Fibroblast of skin of right biceps (primary cell): Measurements from ENCODE around the gene GRIK1.

Experiments used
- DNase-seq: peaks from one replicate; pipeline ENCODE4 v3.0.0-alpha.2; 2013

GRIK1 gene

GRCh38 chr21:29771491-29772066 lies 168.2 kb downstream of the GRIK1 start:
- no peak for DNase-seq

DNA sequence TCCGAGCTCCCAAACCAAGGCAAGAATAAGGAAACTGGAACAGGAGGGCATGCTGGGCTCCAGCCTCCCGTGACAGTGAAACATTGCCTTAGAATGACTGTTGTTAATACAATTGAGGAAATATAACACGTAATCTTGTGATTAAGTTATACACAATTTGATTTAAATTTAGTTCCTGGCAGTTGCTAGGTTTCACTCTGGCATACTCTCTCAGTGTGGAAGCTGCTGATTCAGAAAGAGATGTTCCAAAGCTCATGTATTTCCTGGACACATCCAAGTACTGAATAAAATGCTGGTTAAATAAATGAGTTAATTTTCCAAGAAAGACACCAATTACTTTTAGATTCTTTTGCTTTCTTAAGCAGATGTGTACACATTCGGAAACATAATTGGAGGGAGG lies 176.1 kb downstream of the GRIK1 start:
- DNase-seq: no peak

GRCh38 chr21:29762570-29763082 lies 177.2 kb downstream of the GRIK1 start:
- no peak for DNase-seq

- DNase-seq: no peak
Measured at GRCh38 chr21:29753216-29753615, 186.6 kb downstream of the GRIK1 start.

GRCh38 chr21:29751473-29752185 lies 188.2 kb downstream of the GRIK1 start:
- no peak for DNase-seq

- DNase-seq: no peak
Measured at GRCh38 chr21:29749957-29750356, 189.8 kb downstream of the GRIK1 start.

- DNase-seq: no peak
Measured at GRCh38 chr21:29749223-29749622, 190.6 kb downstream of the GRIK1 start.

- DNase-seq: no peak
Measured at GRCh38 chr21:29748391-29749167, 191.2 kb downstream of the GRIK1 start.

DNA sequence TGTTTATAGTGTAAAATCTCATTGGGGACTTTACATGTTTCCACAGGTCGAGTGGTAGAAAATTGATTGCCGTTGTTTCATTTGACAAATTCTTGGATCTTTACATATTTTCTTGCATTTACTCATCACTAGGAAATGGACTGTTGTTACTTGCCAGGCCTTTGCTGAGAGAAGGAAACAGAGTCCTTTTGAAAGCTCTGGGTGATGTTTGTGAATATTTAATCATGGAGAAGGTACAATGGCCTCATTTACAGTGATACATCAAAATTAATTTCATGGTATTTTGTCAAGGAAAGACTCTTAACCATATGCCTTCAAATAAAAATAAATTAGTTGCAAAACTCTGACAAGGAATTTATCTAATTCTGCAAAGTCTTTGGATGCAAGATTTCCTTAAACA lies 198.0 kb downstream of the GRIK1 start:
- no peak for DNase-seq

DNA sequence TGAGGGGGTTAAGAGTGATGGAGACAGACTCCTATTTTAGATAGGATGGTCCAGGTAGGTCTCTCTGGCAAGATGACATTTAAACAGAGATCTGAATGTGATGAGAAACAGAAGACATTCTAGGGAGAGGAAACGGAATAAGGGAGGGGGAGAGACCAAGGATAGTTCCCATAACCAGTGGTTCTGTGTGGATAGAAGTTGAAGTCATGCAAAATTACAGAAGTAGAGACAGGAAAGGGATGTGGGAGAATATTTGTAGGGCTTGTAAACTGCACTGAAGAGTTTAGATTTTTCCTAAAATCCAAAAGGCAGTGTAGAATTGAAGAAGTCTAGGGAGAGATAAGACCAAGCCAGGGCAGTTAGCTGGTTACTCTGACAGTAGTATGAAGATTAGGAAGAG lies 200.6 kb downstream of the GRIK1 start:
- DNase-seq: no peak

GRCh38 chr21:29738730-29739129 lies 201.1 kb downstream of the GRIK1 start:
- DNase-seq: no peak

GRCh38 chr21:29737186-29737585 lies 202.6 kb downstream of the GRIK1 start:
- DNase-seq: no peak

- DNase-seq: peak; percentile 15
Measured at GRCh38 chr21:29730281-29730680, 209.5 kb downstream of the GRIK1 start.

DNA sequence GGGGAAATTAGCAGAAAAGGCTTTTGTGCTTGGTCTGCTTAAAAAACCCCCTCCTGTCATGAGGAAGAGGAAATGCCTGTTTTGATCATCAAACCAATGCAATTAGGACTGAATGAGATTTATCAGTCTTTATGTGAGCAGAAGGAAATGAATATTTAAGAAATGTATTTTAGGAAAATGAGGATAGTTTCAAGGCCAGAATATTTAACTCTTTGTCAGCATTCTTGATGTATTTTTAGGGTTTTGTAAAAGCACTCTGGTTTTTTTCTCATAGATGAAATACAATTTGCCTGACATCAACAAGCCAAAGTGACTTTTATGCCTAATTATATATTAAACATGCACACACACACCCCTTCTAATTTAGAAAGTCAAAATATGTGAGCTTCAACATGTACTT lies 213.8 kb downstream of the GRIK1 start:
- no peak for DNase-seq

GRCh38 chr21:29725025-29725736 lies 214.6 kb downstream of the GRIK1 start:
- DNase-seq: no peak

DNA sequence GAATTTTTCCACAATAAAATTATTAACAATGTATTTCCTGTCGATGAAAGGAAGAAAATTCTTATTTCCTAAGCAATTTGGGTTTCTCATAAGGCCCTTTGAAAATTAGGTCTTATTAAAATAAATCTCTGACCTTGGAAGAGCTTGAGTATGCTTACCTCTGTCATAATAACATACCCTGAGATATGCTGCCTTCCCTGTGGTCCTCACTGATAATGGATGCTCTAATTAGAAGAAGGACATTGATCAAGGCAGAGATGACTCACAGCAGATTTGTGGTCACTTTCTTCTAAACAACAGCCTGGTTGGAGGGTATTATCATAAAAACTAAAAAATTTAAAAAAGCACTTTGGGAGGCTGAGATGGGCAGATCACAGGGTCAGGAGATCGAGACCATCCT lies 217.8 kb downstream of the GRIK1 start:
- no peak for DNase-seq

- no peak for DNase-seq
Measured at GRCh38 chr21:29721221-29721620, 218.6 kb downstream of the GRIK1 start.

DNA sequence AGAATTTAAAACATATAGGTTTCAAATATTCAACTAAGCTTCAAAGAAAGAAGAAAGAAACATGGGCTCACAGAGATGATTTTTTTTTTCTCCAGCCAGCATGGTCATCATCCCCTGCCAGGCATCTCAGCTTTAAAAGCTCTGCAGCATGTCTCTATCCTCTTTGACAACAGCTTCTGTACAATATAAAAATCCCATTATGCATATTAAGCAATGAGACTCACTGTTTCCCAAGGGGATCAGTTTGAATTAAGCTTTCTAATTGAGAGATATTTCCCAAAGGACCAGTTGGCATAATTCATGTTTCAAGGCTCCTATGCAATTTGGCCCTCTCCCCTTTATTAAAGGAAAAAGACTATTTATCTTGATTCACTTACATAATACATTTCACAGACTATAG lies 220.3 kb downstream of the GRIK1 start:
- no peak for DNase-seq

DNA sequence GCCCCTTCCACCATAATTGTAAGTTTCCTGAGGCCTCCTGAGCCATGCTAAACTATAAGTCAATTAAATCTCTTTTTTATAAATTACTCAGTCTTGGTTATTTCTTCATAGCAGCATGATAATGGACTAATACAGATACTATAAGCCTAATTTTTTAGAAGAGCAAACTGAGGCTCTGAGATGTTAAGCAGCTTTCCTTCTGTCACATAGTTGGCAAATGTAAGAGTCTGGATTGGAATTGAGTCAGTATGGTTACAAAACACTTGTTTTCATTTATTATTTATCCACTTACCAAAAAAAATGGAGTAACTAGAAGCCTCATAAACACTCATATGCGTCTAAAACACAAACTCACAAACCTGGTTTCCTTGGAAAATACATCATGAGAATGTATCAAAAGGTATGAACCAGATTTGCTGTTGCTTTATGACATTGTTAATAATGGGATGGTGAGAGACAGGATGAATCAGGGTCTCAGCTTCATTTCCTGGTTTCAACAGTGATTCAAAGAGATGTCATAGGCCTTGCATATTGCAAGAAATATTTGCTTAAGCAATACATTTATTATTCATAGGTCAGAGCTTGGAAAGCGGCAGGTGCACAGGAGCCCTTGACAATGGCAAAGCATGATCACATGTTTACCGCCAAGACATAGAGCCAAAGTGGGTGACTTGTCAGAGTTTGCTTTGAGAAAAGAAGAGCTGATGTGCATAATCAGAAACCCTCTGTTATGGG lies 221.5 kb downstream of the GRIK1 start:
- peak; percentile 29 for DNase-seq

DNA sequence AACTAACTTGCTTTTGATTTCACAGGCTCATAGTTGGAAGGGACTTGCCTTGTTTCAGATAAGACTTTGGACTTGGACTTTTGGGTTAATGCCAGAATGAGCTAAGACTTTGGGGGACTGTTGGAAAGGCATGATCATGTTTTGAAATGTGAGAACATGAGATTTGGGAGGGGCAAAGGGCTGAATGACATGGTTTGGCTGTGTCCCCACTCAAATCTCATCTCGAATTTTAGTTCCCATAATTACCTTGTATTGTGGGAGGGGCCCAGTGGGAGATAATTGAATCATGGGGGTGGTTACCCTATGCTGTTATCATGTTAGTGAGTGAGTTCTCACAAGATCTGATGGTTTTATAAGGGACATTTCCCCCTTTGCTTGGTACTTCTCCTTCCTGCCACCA lies 222.1 kb downstream of the GRIK1 start:
- DNase-seq: no peak

- DNase-seq: no peak
Measured at GRCh38 chr21:29716753-29717152, 223.0 kb downstream of the GRIK1 start.

- no peak for DNase-seq
Measured at GRCh38 chr21:29715089-29715488, 224.7 kb downstream of the GRIK1 start.

DNA sequence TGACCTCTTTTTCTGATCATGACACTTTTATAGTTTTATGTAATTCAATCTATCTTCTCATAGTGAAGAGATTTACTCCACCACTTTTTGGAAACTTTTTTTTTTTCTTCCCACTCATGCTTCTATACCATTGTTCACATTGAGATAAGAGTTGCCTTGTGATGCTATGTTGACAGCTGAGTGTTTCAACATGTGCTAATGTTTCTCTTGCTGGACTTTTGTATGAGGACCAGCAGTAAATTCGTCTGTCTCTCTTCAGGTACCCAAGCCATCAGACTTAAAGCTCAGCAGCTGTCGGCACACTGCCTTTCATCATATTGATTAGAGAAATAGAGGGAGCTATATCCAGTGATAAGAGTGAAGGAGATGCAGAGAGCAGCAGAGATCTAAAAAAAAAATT lies 227.0 kb downstream of the GRIK1 start:
- DNase-seq: no peak
